Measurements from ENCODE around the gene FHOD1. TPM values are rescaled to one million over a fixed set of nuclear protein-coding genes. Genes with fewer than 3 reads are reported as not detected.

FHOD1 gene
- total and polyA plus RNA-seq, 10 of the 15 experiments (the other 5 are each of a cell fraction or from before 2014, with no cell fraction given), result 8.9 to 65.7 (median 18.1) TPM

- RAD21 ChIA-PET (ENCODE audit: unreplicated experiment), result no interaction called here
- H3K9ac ChIP-seq (ENCODE audit: control insufficient read depth, insufficient read depth, low read length), result no peak overlapping the region
- WGBS (ENCODE audit: insufficient coverage, insufficient replicate concordance, low lambda C conversion rate, missing lambda C conversion rate), result 85% methylated on average over 5 of the region's 5 CpGs
- no peak overlapping the region for H2AFZ ChIP-seq (ENCODE audit: control insufficient read depth, low read depth, low read length)
- BruUV-seq (replicated peaks), result no TSS peak
- H4K20me1 ChIP-seq (ENCODE audit: control insufficient read depth, insufficient read depth), result no peaks in the 10 kb centered on the region
- H3K4me1 ChIP-seq (ENCODE audit: control insufficient read depth, insufficient read depth, low read length), result no peaks in the 10 kb centered on the region
- H3K27ac ChIP-seq (ENCODE audit: control insufficient read depth, insufficient read depth), result no peak overlapping the region
- POLR2A ChIA-PET, result interaction anchor here (0.6 kb wide), 1 partner anchor 116 kb away, joined by 3 read pairs; no protein-coding TSS in a partner anchor
- H3K27me3 ChIP-seq (replicated peaks in 1 of 2; ENCODE audit: control insufficient read depth in 2 of 2, insufficient read depth in 2 of 2, low read length in 1 of 2), result no peaks in the 10 kb centered on the region
- DNase-seq (ENCODE audit: low read depth, low spot score) (no peak), FAIRE-seq (no peak), ATAC-seq (no peak)
- in situ Hi-C loops (cut with MboI) (no loop called here), intact Hi-C loops (cut with micrococcal nuclease; ENCODE audit: unreplicated experiment) (no loop called here)
- H3K9me3 ChIP-seq (replicated peaks; ENCODE audit: control insufficient read depth, insufficient read depth, low read length), result no peaks in the 10 kb centered on the region
- no peak overlapping the region for H3K4me2 ChIP-seq (ENCODE audit: control insufficient read depth, insufficient read depth)
- no peaks in the 10 kb centered on the region for H3K36me3 ChIP-seq (ENCODE audit: control insufficient read depth in 2 of 2, insufficient read depth in 2 of 2, low read length in 1 of 2)
- CTCF ChIA-PET, result interaction anchor here (0.6 to 3.0 kb wide), 7 partner anchors 9 to 1488 kb away, joined by 3 to 20 read pairs (median 3); no protein-coding TSS in a partner anchor
- no peaks in the 10 kb centered on the region for H3K79me2 ChIP-seq (ENCODE audit: control insufficient read depth, insufficient read depth, low read length)
- no peak overlapping the region for H3K4me3 ChIP-seq
- SMC1A ChIA-PET (ENCODE audit: uncharacterized antibody, unreplicated experiment), result interaction anchor here (0.6 to 1.1 kb wide), 2 partner anchors 69 to 413 kb away, joined by 3 read pairs; no protein-coding TSS in a partner anchor
- TF ChIP-seq CHD4 (IDR thresholded peaks at IDR 0.05) (no peak), FOXM1 (IDR thresholded peaks at IDR 0.05; ENCODE audit: low read depth, low read length) (no peak), IRF4 (IDR thresholded peaks at IDR 0.05; ENCODE audit: low read depth, low read length) (no peak), RBBP5 (conservative IDR thresholded peaks at IDR 0.05) (no peak), KAT2A (conservative IDR thresholded peaks at IDR 0.05; ENCODE audit: control insufficient read depth, low read depth, low read length) (no peak), MLLT1 (IDR thresholded peaks at IDR 0.05) (no peak), CHD2 (IDR thresholded peaks at IDR 0.05; ENCODE audit: borderline replicate concordance, low read depth, low read length) (no peak), USF1 (IDR thresholded peaks at IDR 0.05; ENCODE audit: borderline replicate concordance, extremely low read length, insufficient read depth, low read depth, low read length) (no peak), RFX5 (IDR thresholded peaks at IDR 0.05; ENCODE audit: low read depth, low read length) (no peak), GATAD2B (conservative IDR thresholded peaks at IDR 0.05; ENCODE audit: low read depth) (no peak), POLR2AphosphoS5 (IDR thresholded peaks at IDR 0.05; ENCODE audit: low read length) (no peak), EP300 (IDR thresholded peaks at IDR 0.05; ENCODE audit: borderline replicate concordance in 1 of 2, control insufficient read depth in 1 of 2, low read depth in 2 of 2, low read length in 2 of 2) (no peak), CREM (IDR thresholded peaks at IDR 0.05; ENCODE audit: low read depth) (no peak), ZBTB4 (CRISPR knock-in tag; IDR thresholded peaks at IDR 0.05) (no peak), PRDM15 (CRISPR knock-in tag; IDR thresholded peaks at IDR 0.05) (no peak), MTA2 (IDR thresholded peaks at IDR 0.05; ENCODE audit: low read depth) (no peak)
Observed at GRCh38 chr16:67269766-67270165, 22.5 kb upstream of the FHOD1 start.

Measured in GM12878 (cell line).